ENCODE measurements around the gene PIK3IP1. TPM values are rescaled to one million over a fixed set of nuclear protein-coding genes. Genes with fewer than 3 reads are reported as not detected.

Gene PIK3IP1
- total and polyA plus RNA-seq, 4 donors = 3.1 to 7.8 (median 6.0) TPM

DNA sequence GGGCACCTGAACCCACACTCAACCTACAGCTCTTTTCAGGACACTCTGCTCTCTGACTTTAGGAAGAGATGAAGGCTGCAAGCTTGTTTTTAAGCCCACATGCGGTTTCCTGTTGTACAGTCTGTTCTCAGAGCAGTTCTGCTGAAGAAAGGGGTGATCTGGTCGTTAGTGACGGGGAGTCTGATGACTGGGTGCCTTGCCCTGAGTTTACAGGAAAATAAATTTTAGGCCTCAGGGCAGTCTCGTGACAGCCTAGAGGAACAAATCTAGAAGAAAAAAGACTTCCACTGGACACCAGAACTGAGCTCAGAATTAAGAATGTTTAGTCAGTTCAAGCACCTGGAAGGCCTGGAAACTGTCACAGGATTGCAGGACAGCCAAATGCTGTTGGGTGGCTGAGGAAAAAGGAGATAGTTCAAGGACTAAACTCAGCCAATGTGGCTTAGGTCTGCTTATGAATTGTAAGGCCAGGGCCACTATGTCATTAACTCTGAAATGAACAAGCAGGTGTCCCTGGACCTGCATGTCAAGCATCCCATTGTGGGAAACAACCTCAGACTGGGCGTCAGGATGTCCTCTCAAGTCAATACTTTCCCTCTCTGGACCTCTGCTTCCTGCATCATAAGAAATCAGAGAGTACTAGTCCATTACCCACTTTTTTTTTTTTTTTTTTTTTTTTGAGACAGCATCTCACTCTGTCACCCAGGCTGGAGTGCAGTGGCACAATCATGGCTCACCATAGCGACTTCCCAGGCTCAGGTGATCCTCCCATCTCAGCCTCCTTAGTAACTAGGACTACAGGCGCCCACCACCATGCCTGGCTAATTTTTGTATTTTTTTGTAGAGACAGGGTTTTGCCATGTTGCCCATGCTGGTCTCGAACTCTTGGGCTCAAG, 5.7 kb downstream of the PIK3IP1 start:
- no peaks in the 10 kb centered on the region for H3K27me3 ChIP-seq (ENCODE audit: control insufficient read depth in 4 of 4, insufficient read depth in 4 of 4, low read length in 3 of 4)
- H3K9me3 ChIP-seq (ENCODE audit: control insufficient read depth in 4 of 4, low read length in 3 of 4) = no peaks in the 10 kb centered on the region
- H3K36me3 ChIP-seq (ENCODE audit: control insufficient read depth in 4 of 4, insufficient read depth in 3 of 4, low read depth in 1 of 4, low read length in 3 of 4) = peaks cover 0 to 2% (median under 1%) of the 10 kb centered on the region in 4 donors
- no peak for DNase-seq (ENCODE audit: low spot score)
- peaks cover 0 to 13% (median 4%) of the 10 kb centered on the region in 4 donors for H3K4me1 ChIP-seq (ENCODE audit: control insufficient read depth in 4 of 4, insufficient read depth in 4 of 4, low read length in 3 of 4)
- TF ChIP-seq NR2F2 (IDR thresholded peaks at IDR 0.05) (peak; percentile 6), RAD21 (IDR thresholded peaks at IDR 0.05) (no peak), SP1 (IDR thresholded peaks at IDR 0.05) (peak; percentile 58)
- H3K27ac ChIP-seq (ENCODE audit: low read depth in 1 of 2, low read length in 2 of 2) = peak overlapping the region; percentile 30 to 44
- no peak overlapping the region for H3K4me3 ChIP-seq (ENCODE audit: low read depth in 1 of 3, low read length in 3 of 3)
- 78% methylated on average over 8 of the region's 8 CpGs for WGBS
- H3K9ac ChIP-seq (ENCODE audit: low read depth in 1 of 2, low read length in 2 of 2) = peak overlapping the region in 1 of 2 donors; percentile 28

DNA sequence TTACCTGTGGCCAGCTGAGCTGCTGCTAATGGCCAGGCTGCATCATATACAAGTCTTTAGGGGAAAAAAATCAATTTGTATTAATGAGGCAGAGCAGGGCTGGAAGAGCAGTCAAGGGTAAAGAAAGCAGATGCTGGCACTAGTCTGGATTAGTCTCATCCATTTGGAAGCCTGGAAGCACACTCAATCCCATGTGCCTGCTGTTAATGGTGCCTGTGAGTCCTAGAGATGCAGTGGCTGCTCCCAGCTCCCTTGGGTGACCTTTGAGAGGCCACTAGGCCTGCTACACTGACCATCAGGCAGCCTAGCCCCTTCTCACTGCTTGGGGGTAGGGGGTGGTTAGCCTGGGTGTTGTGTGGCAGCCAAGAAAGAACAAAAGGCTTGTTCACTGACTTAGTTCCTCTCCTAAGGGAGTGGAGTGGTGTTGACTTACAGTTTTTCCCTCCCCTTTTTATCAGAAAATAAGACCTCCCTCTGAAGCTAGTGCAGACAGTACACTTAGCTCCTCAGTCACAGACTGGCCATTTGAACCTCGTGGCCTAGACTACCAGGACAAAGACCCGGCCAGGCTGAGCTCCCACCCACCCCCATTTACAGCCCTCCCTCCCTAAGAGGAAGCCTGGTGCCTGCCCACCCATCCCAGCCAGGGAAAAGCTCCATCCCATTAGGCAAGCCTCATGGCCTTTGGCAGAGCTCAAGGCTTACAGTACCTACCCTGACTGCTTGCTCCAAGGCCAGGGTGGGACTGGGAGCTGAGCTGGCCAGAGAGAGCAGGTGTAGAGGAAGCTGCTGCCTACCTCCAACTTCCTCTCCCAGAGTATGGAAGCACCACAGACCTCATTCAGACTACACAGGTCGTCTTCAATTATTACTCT, 7.8 kb downstream of the PIK3IP1 start:
- Histone ChIP-seq H3K9me3 (ENCODE audit: control insufficient read depth in 4 of 4, low read length in 3 of 4) (no peaks in the 10 kb centered on the region), H3K9ac (ENCODE audit: low read depth in 1 of 2, low read length in 2 of 2) (no peak overlapping the region), H3K27ac (ENCODE audit: low read depth in 1 of 2, low read length in 2 of 2) (no peak overlapping the region), H3K4me1 (ENCODE audit: control insufficient read depth in 4 of 4, insufficient read depth in 4 of 4, low read length in 3 of 4) (peaks cover 0 to 7% (median under 1%) of the 10 kb centered on the region in 4 donors), H3K27me3 (ENCODE audit: control insufficient read depth in 4 of 4, insufficient read depth in 4 of 4, low read length in 3 of 4) (no peaks in the 10 kb centered on the region), H3K4me3 (ENCODE audit: low read depth in 1 of 3, low read length in 3 of 3) (no peak overlapping the region), H3K36me3 (ENCODE audit: control insufficient read depth in 4 of 4, insufficient read depth in 3 of 4, low read depth in 1 of 4, low read length in 3 of 4) (peaks cover 0 to 3% (median 2%) of the 10 kb centered on the region in 4 donors)
- 70% methylated on average over 3 of the region's 3 CpGs for WGBS
- no peak for DNase-seq (ENCODE audit: low spot score)
- no peak for TF ChIP-seq FOXA1 (IDR thresholded peaks at IDR 0.05)
- TF ChIP-seq, protein P1, sequence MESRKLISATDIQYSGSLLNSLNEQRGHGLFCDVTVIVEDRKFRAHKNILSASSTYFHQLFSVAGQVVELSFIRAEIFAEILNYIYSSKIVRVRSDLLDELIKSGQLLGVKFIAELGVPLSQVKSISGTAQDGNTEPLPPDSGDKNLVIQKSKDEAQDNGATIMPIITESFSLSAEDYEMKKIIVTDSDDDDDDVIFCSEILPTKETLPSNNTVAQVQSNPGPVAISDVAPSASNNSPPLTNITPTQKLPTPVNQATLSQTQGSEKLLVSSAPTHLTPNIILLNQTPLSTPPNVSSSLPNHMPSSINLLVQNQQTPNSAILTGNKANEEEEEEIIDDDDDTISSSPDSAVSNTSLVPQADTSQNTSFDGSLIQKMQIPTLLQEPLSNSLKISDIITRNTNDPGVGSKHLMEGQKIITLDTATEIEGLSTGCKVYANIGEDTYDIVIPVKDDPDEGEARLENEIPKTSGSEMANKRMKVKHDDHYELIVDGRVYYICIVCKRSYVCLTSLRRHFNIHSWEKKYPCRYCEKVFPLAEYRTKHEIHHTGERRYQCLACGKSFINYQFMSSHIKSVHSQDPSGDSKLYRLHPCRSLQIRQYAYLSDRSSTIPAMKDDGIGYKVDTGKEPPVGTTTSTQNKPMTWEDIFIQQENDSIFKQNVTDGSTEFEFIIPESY (IDR thresholded peaks at IDR 0.05) = no peak
- TF ChIP-seq GABPA (IDR thresholded peaks at IDR 0.05 in 1 of 2, conservative IDR thresholded peaks at IDR 0.05 in 1 of 2) = no peak
- no peak for TF ChIP-seq RXRA (IDR thresholded peaks at IDR 0.05)
- no peak for TF ChIP-seq JUND (IDR thresholded peaks at IDR 0.05)
- TF ChIP-seq, protein P2, sequence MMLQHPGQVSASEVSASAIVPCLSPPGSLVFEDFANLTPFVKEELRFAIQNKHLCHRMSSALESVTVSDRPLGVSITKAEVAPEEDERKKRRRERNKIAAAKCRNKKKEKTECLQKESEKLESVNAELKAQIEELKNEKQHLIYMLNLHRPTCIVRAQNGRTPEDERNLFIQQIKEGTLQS (IDR thresholded peaks at IDR 0.05) = no peak
- TF ChIP-seq NR2F2 (IDR thresholded peaks at IDR 0.05) = no peak
- TF ChIP-seq, protein P3, sequence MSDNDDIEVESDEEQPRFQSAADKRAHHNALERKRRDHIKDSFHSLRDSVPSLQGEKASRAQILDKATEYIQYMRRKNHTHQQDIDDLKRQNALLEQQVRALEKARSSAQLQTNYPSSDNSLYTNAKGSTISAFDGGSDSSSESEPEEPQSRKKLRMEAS (IDR thresholded peaks at IDR 0.05) = no peak
- TF ChIP-seq EGR1 (IDR thresholded peaks at IDR 0.05; ENCODE audit: low read depth in 2 of 2) = no peak
- no peak for TF ChIP-seq RAD21 (IDR thresholded peaks at IDR 0.05)
- TF ChIP-seq SP1 (IDR thresholded peaks at IDR 0.05) = no peak
- TF ChIP-seq, protein P4, sequence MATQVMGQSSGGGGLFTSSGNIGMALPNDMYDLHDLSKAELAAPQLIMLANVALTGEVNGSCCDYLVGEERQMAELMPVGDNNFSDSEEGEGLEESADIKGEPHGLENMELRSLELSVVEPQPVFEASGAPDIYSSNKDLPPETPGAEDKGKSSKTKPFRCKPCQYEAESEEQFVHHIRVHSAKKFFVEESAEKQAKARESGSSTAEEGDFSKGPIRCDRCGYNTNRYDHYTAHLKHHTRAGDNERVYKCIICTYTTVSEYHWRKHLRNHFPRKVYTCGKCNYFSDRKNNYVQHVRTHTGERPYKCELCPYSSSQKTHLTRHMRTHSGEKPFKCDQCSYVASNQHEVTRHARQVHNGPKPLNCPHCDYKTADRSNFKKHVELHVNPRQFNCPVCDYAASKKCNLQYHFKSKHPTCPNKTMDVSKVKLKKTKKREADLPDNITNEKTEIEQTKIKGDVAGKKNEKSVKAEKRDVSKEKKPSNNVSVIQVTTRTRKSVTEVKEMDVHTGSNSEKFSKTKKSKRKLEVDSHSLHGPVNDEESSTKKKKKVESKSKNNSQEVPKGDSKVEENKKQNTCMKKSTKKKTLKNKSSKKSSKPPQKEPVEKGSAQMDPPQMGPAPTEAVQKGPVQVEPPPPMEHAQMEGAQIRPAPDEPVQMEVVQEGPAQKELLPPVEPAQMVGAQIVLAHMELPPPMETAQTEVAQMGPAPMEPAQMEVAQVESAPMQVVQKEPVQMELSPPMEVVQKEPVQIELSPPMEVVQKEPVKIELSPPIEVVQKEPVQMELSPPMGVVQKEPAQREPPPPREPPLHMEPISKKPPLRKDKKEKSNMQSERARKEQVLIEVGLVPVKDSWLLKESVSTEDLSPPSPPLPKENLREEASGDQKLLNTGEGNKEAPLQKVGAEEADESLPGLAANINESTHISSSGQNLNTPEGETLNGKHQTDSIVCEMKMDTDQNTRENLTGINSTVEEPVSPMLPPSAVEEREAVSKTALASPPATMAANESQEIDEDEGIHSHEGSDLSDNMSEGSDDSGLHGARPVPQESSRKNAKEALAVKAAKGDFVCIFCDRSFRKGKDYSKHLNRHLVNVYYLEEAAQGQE (IDR thresholded peaks at IDR 0.05) = no peak
- TF ChIP-seq TAF1 (conservative IDR thresholded peaks at IDR 0.05) = no peak
- TF ChIP-seq, protein P5, sequence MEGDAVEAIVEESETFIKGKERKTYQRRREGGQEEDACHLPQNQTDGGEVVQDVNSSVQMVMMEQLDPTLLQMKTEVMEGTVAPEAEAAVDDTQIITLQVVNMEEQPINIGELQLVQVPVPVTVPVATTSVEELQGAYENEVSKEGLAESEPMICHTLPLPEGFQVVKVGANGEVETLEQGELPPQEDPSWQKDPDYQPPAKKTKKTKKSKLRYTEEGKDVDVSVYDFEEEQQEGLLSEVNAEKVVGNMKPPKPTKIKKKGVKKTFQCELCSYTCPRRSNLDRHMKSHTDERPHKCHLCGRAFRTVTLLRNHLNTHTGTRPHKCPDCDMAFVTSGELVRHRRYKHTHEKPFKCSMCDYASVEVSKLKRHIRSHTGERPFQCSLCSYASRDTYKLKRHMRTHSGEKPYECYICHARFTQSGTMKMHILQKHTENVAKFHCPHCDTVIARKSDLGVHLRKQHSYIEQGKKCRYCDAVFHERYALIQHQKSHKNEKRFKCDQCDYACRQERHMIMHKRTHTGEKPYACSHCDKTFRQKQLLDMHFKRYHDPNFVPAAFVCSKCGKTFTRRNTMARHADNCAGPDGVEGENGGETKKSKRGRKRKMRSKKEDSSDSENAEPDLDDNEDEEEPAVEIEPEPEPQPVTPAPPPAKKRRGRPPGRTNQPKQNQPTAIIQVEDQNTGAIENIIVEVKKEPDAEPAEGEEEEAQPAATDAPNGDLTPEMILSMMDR (IDR thresholded peaks at IDR 0.05; ENCODE audit: low read depth, low read length, missing input control) = no peak
- no peak for TF ChIP-seq YY1 (IDR thresholded peaks at IDR 0.05)
- no peak for TF ChIP-seq FOXA2 (IDR thresholded peaks at IDR 0.05)
- TF ChIP-seq HNF4A (conservative IDR thresholded peaks at IDR 0.05) = no peak
- no peak for TF ChIP-seq HNF4G (IDR thresholded peaks at IDR 0.05)
